Islet precursor cell (in vitro differentiated cells): ENCODE results near the gene FBXL12.
A peak's percentile ranks its signal among the peaks of the same experiment; 100 is the strongest.
"Not testable (repeated sequence)": the region's sequence is repeated elsewhere in the genome, so short reads cannot be mapped to it uniquely, and the experiment has no call there.

ENCODE experiments used
- DNase-seq: peaks from one replicate; pipeline ENCODE4 v3.0.0-alpha.2; 2018

FBXL12 gene, protein sequence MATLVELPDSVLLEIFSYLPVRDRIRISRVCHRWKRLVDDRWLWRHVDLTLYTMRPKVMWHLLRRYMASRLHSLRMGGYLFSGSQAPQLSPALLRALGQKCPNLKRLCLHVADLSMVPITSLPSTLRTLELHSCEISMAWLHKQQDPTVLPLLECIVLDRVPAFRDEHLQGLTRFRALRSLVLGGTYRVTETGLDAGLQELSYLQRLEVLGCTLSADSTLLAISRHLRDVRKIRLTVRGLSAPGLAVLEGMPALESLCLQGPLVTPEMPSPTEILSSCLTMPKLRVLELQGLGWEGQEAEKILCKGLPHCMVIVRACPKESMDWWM

DNA sequence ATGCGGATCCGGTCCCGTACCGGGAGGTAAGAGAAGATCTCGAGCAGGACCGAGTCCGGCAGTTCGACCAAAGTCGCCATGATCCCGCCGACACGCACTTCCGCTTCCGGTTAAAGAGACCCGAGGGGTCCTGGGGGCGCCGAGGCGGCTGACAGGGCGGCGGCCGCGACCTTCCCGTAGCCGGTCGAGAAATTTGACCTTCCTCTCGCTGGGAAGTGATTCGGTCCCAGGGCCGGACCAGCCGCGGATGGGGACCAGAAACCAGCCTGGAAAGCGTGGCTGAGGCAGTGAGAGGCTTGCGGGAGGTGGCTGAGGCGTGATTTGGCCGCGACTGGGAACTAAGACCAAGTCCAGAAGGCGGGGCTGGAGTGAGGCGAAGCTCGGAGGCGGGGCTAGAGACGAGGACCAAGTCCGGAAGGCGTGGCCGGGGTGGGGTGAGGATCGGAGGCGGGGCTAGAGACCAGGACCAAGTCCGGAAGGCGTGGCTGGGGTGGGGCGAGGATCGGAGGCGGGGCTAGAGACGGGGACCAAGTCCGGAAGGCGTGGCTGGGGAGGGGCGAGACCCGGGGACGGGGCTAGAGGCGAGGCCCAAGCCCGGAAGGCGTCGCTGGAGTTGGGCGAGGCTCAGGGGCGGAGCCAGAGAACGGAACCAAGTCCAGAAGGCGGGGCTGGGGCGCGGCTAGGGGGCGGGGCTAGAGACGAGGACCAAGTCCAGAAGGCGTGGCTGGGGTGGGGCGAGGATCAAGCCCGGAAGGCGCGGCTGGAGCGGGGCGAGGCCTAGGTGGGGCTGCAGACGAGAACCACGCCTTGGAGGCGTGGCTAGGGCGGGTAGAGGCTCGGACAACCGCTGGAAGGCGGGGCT is at the start of gene FBXL12:
Gene FBXL12 (minus strand): TSS at position 346 of the 862 bp plus-strand sequence. CDS start 266 bp downstream, at position 80.
- peak; percentile 100 for DNase-seq

DNA sequence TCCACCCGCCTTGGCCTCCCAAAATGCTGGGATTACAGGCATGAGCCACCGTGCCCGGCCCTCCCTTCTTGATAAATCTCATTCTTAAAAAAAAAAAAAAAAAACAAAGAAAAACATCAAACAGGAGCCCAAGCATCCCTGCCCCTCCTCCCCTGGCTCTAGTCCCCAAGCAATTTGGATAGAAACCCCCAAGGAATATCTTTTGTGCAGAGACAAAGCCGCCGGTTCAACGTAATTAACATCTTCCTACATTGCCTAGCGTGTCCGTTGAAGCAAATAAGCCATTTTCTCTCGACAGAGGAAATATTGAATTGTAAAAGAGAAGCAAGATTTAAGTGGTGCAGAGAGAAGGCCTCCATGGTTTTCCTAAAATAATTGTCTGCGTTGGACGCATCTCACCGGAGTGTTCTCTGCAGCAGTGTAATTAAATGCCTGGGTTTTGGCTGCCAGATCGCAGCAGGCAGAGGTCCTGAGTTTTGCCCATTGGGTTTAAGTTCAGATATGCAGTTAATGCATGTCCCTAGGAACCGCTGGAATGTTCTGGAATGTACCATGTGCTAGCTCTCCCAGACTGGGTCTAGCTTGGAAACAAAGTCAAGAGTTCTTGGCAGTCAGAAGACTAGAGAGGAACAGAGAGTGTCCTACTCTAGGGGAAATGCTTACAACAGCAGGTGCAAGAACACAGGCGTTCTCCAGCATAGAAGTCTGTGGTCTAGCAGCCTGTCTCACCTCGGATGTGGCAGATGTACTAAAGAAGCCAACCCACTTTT is 47.0 kb upstream of the FBXL12 start:
- no peak for DNase-seq

DNA sequence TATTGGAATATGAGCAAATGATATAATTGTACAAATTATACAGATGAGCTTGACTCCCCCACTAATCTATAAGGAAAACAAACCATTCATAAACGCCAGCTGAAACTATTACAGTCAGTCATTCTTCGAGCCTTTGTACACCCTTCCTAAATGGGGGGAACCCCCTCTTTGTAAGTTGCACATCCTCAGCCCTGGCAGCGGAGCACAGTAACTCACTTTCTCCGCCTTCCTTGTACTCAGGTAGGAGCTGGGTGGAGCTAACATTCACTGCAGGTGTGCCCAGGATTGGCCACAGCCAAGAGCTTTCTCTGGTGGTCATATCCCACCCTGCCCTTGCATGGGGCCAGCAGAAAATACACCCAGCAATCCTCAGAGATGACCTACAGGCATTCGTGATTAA is 44.9 kb upstream of the FBXL12 start:
- DNase-seq: no peak

DNA sequence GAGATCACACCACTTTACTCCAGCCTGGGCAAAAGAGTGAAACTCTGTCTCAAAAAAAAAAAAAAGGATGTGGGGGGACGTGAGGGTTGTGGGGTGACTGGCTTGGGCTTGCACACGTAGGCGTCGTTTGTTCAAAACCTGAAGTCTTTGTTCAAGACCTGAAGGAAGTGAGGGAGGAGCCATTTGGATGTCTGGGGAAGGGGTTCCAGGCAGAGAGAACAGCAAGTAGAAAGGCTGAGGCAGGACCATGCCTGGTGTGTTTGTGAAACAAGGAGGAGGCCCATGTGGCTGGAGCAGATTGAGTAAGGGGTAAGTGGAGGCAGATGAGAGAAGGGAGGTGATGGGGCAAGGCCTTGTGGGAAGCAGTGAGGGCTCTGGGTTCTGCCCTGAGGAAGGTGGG is 44.1 kb upstream of the FBXL12 start:
- DNase-seq: no peak

DNA sequence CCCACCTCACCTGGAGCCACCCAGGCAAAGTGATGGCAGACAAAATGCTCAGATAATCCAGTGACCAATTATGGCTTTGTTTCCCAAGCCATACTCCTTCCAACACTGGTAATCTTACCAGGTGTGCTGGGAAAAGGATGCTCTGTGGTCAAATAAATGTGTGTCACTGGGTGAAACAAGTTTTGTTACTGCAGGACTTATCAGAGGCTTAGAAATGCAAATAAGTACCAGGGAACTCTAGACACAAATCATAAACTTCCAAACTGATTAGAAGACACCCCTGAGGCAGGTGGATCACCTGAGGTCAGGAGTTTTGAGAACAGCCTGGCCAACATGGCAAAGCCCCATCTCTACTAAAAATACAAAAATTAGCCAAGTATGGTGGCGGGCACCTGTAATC is 42.6 kb upstream of the FBXL12 start:
- DNase-seq: no peak

DNA sequence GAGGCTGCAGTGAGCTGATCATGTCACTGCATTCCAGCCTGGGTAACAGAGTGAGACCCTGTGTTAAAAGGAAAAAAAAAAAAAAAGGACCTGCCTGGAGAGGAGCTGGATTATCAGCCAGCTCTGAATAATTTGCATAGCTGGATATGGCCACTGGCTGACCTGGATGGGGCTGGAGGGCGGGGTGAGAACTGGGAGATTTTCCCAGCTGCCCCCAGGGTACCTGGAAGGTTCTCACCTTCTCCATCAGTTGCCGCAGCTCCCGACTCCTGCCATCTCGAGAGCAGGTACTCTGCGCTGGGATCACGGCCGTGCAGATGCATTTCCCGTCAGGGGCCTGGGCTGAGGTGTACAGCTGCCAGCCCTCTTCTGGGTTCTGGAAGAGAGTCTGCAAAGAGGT is 41.5 kb upstream of the FBXL12 start:
- DNase-seq: no peak

DNA sequence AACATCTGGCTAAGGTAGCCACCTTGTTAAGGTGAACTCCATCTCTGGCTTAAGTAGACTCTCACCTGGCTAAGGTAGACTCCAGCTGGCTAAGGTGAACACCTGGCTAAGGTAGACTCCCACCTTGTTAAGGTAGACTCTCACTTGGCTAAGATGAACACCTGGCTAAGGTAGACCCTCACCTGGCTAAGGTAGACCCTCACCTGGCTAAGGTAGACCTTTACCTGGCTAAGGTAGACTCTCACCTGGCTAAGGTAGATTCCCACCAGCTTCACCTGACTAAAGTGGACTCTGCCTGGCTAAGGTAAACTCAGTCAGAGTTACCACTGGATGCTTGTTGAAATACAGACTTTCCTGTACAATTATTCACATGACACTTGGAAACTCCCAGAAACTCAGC is 39.9 kb upstream of the FBXL12 start:
- no peak for DNase-seq

DNA sequence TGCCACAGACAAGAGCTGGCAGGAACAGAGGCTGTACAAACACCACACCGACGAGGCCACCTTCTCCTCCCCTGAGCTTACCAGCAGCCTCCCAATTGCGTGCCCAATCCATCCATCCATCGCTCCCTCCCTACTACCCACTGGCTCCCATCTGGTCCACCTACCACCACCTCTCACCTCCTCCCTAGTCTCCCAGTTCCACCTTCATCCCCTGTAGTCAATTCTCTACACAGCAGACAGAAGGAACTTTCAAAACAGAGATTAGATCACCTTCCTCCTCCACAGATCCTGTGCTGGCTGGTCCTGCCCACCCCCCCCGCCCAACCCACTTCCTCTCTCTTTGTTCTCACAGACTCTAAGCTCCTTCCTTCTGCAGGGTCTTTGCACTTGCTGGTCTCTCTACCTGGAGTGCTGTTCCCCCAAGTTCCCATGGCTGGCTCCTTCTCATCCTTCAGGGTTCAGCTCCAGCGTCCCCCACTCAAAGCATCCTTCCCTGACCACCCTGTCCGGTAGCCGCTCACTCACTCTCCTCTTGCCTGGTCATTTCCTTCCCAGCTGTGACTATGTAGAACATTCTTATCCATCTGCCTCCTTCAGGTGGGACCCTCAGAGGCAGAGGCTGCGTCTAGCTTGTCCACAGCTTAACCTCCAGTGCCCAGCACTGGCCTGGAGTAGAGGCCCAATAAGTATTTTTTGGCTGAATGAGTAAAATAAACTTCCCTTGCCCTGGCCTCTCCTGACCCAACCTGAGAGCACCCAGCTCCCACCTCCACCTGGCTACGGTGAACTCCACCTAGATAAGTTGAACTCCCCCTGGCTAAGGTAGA is 39.3 kb upstream of the FBXL12 start:
- no peak for DNase-seq

DNA sequence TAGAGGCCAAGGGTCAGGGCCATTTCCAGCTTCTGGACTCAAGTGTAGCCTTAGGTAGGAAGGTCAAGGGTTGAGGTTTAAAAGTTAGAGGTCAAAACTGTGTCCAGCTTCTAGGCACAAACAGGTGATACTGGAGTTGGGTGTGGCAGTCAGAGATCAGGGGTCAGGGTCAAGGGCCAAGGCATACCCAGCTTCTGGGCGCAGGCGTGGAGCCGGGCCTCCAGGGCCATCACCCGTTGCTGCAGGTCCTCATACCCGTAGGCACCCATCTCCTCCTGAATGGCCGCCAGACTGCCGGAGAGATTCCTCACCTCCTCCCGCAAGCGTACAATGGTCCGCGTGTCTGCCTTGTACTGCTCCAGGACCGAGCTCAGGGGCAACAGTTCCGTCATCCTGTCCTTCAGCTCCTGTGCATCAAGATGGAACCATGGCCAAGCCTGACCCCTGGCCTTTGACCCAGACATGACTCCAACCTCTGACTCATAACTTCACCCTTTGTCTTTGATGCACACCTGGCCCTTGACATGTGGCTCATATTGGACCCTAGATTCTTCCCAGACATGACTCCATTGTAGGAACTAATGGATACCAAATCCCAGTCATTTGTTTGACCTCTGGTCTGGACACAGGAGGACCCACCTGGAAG is 38.3 kb upstream of the FBXL12 start:
- DNase-seq: no peak

DNA sequence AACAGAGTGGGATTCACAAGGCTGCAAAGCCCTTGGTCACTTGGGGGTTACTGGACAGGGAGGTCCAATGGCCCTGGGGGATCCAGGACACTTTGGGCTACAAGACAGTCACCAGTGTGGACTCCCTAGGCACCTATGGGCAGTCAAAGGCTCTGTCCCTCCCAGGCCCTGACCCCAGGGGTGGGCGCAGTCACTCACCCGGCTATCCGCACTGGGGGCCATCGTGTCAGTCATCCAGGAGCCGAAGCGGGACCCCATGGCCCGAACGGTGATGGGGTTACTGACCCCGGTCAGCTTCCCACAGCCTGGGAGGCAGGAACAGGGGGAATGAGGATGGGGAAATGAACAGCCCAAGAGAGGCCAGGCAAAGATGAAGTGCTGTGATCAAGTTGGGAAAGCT is 37.7 kb upstream of the FBXL12 start:
- no peak for DNase-seq

DNA sequence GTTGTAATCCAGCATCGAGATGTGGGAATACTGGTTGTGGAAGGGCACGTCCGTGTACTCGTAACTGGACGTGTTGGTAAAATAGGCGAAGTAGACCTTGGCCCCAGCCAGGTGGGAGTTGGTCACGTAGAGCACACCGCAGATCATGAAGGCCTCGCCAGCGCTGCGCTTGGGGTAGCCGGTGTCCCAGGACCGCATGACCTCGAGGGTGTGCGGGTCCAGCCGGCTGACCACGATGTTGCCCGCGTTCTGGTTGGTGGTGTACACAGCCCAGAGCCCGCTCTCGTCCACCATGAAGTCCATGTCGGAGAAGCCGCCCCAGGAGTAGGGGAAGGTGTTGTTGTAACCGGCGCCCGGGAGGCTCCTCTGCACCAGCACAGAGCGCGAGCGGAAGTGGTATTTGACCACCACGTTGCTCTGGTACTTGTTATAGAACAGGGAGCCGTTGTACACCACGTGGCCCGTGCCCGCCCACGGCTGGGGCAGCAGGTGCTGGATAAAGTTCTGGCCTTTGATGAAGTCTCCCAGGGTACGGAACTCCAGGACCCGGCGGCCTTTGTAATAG is 35.5 kb upstream of the FBXL12 start:
- no peak for DNase-seq

DNA sequence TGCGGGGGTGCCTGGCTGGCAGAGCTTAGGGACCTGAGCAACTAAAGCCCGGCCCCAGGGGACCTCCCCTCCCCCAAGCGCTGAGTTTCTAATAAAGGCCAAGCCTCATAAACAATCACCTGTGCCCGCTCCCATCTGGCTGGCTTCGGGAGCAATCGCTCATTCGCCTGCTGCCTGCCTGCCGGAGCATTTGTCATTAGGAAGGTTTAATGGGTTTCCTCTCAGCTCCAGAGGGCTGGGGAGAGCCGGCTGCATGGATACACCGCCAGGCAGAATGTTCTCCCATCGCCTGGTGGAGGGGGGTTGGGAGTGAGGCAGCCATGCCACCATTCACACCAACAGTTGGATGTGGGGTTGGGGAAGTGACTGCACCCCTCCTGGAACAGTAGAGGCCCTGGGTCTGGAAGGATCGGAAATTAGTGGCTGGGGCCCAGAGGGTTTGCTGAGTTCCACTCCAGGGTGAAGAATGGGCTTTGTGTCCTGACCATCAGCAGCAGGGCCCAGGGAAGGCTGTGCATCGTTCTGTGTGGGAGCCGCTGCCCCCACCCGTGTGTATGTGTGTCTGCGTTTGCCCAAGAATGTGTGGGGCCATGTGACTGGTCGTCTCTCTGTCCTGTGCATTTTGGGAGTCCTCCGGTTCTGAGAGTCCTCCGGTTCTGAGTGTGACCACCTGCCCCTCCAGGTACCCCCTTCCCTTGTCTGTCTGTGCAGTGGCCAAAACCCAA is 31.5 kb upstream of the FBXL12 start:
- no peak for DNase-seq

DNA sequence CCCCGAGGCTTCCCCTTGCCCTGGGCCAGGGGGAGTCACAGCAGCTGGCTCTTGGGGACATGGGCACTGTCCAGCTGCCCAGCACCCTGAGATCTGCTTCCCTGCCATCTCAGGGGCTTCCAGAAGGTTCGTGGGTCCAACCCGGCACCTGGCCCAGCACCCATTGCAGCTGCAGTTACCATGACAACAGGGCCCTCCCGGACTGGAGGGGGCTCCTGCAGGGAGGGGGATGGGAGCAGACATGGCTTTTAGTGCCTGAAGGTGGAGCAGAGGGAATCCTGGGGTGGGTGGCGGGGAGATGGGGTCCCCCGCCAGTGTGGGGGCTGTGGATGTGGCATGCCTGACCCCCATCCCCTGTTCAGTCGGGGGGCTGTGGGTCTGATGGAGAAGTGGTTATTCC is 30.9 kb upstream of the FBXL12 start:
- no peak for DNase-seq

DNA sequence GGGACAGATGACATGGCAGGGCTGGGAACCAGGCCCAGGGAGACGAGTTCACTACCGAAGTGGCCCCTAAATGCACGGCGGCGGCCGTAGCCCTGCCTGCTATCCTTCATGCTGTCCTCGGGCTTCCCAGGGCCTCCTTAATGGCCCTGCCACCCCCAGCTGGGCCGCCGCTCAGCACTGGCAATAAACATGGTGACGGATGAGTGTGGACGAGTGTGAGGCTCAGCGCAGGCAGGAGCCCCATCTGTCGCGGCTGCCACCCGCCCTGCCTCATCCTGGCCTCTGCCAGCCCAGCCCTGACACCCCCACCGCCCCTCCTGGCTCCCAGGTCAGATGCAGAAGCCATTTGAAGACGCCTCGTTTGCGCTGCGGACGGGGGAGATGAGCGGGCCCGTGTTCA is 29.9 kb upstream of the FBXL12 start:
- no peak for DNase-seq

DNA sequence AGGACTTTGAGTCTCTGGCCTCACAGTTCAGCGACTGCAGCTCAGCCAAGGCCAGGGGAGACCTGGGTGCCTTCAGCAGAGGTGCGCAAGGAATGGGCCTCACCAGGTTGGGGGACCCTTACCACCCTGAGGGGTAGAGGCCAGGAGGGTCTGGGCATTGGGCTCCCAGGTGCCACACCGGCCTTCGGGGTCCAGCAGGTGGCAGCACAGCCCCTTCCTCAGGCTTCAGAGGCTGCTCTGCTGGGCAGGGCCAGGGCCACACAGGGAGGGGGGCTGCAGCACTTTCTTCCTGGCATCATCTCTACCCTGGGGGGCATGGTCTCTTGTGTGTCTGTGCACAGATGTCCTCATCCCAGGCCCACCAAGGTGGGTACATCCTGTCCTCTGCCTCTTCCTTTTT is 29.2 kb upstream of the FBXL12 start:
- peak; percentile 71 for DNase-seq

DNA sequence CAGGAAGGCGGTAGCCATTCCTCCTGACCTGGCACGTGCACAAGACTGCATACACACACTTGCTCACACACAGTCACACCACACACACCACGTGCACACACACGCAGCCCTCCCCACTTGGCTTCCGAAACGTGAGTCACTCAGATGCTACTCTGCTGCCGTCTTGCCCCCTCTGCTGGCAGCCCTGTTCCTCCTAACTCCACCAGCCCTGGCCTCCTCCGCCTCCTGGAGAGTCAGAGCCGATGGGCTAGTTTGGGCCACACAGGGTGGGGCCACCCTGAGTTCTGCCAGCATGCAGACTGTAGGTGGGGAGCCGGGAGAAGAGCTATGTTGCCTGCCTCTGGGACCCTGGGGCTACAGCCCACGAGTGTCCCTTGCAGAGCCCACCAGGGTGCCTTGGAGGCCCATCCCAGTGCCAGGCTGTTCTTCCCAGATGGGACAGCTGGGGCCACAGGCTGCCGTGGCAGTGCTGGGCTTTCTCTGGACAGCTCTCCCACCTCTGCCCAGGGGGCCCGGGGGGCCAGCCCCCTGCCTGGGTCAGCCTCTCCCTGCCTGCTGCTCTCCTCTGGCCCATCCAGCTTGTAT is 28.3 kb upstream of the FBXL12 start:
- peak; percentile 92 for DNase-seq

DNA sequence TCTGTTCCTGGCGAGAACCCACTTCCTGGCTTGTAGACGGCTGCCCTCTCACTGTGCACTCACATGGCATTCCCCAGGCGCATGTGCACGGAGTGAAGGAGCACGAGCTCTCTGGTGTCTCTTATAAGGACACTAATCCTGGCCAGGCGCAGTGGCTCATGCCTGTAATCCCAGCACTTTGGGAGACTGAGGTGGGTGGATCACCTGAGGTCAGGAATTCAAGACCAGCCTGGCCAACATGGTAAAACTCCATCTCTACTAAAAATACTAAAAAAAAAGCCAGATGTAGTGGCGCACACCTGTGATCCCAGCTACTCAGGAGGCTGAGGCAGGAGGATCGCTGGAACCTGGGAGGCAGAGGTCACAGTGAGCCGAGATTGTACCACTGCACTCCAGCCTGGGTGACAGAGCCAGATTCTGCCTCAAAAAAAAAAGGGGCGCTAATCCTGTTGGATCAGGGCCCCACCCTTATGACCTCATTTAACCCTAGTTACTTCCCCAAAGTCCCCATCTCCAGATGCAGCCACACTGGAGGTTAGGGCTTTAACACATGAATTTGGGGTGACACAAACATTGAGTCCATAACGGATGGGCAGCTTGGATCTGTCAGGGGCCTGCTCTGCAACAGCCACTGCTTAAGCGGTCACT is 24.9 kb upstream of the FBXL12 start:
- not testable (repeated sequence) for DNase-seq

DNA sequence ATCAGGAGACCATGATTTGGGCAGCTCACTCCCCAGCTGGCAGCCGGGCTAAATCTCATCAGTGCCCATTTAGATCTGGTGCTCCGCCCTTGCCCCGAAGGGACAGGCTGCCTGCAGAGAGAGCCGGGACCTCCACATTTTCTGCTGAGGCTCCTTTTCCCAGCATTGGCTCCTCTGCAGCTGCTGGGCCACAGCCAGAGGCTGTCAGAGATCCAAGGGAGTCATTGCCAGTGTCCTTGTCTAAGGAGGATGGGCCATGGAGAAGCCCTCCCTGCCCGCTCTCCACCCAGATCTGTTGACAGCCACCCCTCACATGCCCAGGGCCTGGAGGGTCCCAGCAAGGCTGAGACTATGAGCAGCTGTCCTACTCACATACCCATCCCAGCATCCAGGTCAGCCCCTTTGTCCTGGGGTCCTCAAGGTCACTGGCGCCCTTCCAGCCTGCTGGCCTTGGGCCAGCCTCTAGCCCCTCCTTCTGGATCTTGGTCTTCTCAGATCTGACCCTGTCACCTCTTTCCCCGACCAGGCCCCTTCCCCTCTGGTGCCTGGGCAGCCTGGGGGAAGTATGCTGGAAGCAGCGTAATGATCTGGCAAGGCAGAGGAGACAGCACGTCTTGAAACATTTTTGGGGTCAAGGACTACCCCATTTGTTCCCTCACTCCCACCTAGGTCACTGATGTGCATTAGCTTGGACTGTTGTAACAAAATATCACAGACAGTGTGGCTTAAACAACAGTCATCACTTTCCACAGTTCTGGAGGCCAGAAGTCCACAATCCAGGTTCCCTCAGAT is 24.2 kb upstream of the FBXL12 start:
- no peak for DNase-seq

DNA sequence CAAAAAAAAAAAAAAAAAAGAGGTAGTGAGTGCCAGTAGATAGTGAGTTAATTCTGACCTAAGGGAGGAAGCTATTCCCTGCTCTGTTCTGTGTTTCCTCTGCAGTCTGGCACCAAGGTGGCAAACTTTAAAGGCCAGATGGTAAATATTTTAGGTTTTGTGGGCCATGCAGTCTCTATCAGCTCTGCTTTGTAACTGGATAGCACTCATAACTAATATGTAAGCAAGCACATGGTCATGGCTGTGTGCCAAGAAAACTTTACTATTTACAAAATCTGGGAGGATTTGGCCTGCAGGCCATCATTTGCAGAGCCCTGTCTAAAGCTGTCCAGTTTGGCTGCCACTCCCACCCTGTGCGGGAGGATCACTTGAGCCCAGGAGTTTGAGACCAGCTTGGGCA is 20.5 kb upstream of the FBXL12 start:
- no peak for DNase-seq
